A549 (cell line): ENCODE data around the gene EMC8. TPM values are rescaled to one million over a fixed set of nuclear protein-coding genes. Genes with fewer than 3 reads are reported as not detected.

Source experiments
- ATAC-seq, 2 experiments: fragments of 200-7000 bp in 1 of 2; fragments of >200 bp in 1 of 2; cut with Nextera tagmentation in 1 of 2; cut with Tn5 transposase in 1 of 2; 3 replicates each; pipeline versions ENCODE4 v1.8.0 to v1.9.1; 2018 to 2020; ENCODE audit warnings: mild to moderate bottlenecking in 1 of 2, moderate library complexity in 1 of 2
- CTCF ChIA-PET: fragments of 300-600 bp; sonication (Branson Sonifier 250); formaldehyde crosslinking; extraction: SDS; loops from one replicate; lab custom pipeline; 2021; ENCODE audit warnings: antibody characterized with exemption, inconsistent platforms; lab: Yijun Ruan, JAX
- POLR2A ChIA-PET: fragments of 350-600 bp; formaldehyde crosslinking; extraction: SDS; loops from one replicate; lab custom pipeline; 2021; ENCODE audit warnings: antibody characterized with exemption, inconsistent platforms; lab: Yijun Ruan, JAX
- DNase-seq, 2 experiments: peaks; one replicate each; pipeline versions ENCODE4 v3.0.0 to v3.0.0-alpha.2; 2011 to 2016; ENCODE audit warnings: low read depth in 1 of 2, low spot score in 1 of 2
- FAIRE-seq: peaks from 2 replicates; lab custom pipeline; 2011; peaks lifted over from hg19 to GRCh38; lab: Jason Lieb, UNC
- H3K27ac ChIP-seq, 2 experiments: fragments of >200 bp; sonication (Bioruptor Twin); formaldehyde crosslinking; 3 replicates each; pipeline ENCODE4 v1.5.1; 2016 to 2017
- H3K4me1 ChIP-seq: fragments of >200 bp; sonication (Bioruptor Twin); formaldehyde crosslinking; 3 replicates; pipeline ENCODE4 v1.6.1; 2016
- H3K4me2 ChIP-seq: fragments of >200 bp; sonication (Bioruptor Twin); formaldehyde crosslinking; 3 replicates; pipeline ENCODE4 v1.6.1; 2016
- H3K4me3 ChIP-seq: fragments of >200 bp; sonication (Bioruptor Twin); formaldehyde crosslinking; 3 replicates; pipeline ENCODE4 v1.5.1; 2016
- H3K9me3 ChIP-seq: fragments of >200 bp; sonication (Bioruptor Twin); formaldehyde crosslinking; 3 replicates; pipeline ENCODE4 v1.6.1; 2016
- BCL3 ChIP-seq: fragments of >200 bp; sonication (Bioruptor Twin); formaldehyde crosslinking; IDR thresholded peaks from 3 replicates; pipeline ENCODE4 v1.6.1; 2016
- CBX2 ChIP-seq: fragments of 200-600 bp; sonication (generic); IDR thresholded peaks from 2 replicates; pipeline ENCODE4 v1.6.1; 2016; ENCODE audit warnings: low read depth, mild to moderate bottlenecking, borderline replicate concordance
- CBX8 ChIP-seq: fragments of 200-600 bp; sonication (generic); IDR thresholded peaks from 2 replicates; pipeline ENCODE4 v1.6.1; 2016
- CTCF ChIP-seq: fragments of >200 bp; sonication (Bioruptor Twin); formaldehyde crosslinking; IDR thresholded peaks from 3 replicates; pipeline ENCODE4 v1.5.1; 2016
- ELK1 ChIP-seq: fragments of 150-350 bp; IDR thresholded peaks from 2 replicates; pipeline ENCODE4 v1.6.1; 2014; ENCODE audit warnings: low read depth, mild to moderate bottlenecking, low read length
- GATA3 ChIP-seq: IDR thresholded peaks from 2 replicates; pipeline ENCODE4 v1.6.1; 2012; ENCODE audit warnings: borderline replicate concordance
- HOXB13 ChIP-seq: fragments of 250-450 bp; sonication (Bioruptor Pico); IDR thresholded peaks from 2 replicates; pipeline ENCODE4 v1.5.0; 2020; ENCODE audit warnings: low read depth, mild to moderate bottlenecking, moderate library complexity
- HOXB5 ChIP-seq: fragments of 250-450 bp; sonication (Bioruptor Pico); IDR thresholded peaks from 2 replicates; pipeline ENCODE4 v1.5.0; 2020; ENCODE audit warnings: mild to moderate bottlenecking, moderate library complexity
- JUN ChIP-seq, 2 experiments: fragments of >200 bp; sonication (Bioruptor Twin); formaldehyde crosslinking; IDR thresholded peaks; 2 replicates in 1 of 2; 3 replicates in 1 of 2; pipeline ENCODE4 v1.6.1; 2016 to 2017
- JUNB ChIP-seq: fragments of >200 bp; sonication (Bioruptor Twin); formaldehyde crosslinking; IDR thresholded peaks from 2 replicates; pipeline ENCODE4 v1.6.1; 2016
- NFE2L2 ChIP-seq: fragments of 150-350 bp; conservative IDR thresholded peaks from 2 replicates; pipeline ENCODE4 v1.6.1; 2014; ENCODE audit warnings: low read length
- PBX3 ChIP-seq: IDR thresholded peaks from 2 replicates; pipeline ENCODE4 v1.6.1; 2012
- RARB ChIP-seq: fragments of 250-450 bp; sonication (Bioruptor Pico); IDR thresholded peaks from 2 replicates; pipeline ENCODE4 v1.8.0; 2021; ENCODE audit warnings: mild to moderate bottlenecking, moderate library complexity
- RCOR1 ChIP-seq: fragments of 150-350 bp; IDR thresholded peaks from 2 replicates; pipeline ENCODE4 v1.6.1; 2014; ENCODE audit warnings: antibody characterized with exemption, low read length, low read depth
- REST ChIP-seq: fragments of 200-600 bp; sonication (generic); IDR thresholded peaks from 2 replicates; pipeline ENCODE4 v1.6.1; 2016; ENCODE audit warnings: antibody characterized with exemption, mild to moderate bottlenecking, moderate library complexity
- RFX5 ChIP-seq: fragments of 450-650 bp; IDR thresholded peaks from 2 replicates; pipeline ENCODE4 v1.7.1; 2014; ENCODE audit warnings: antibody characterized with exemption, mild to moderate bottlenecking, moderate library complexity
- SREBF2 ChIP-seq: fragments of 450-650 bp; IDR thresholded peaks from 2 replicates; pipeline ENCODE4 v1.6.1; 2014; ENCODE audit warnings: mild to moderate bottlenecking, moderate library complexity
- USF2 ChIP-seq: fragments of 450-650 bp; IDR thresholded peaks from 2 replicates; pipeline ENCODE4 v1.6.1; 2014; ENCODE audit warnings: antibody characterized with exemption
- ZFP36 ChIP-seq: fragments of 450-650 bp; IDR thresholded peaks from 2 replicates; pipeline ENCODE4 v1.6.1; 2014; ENCODE audit warnings: borderline replicate concordance; ENCODE audit not compliant: partially characterized antibody
- ZNF302 ChIP-seq: fragments of 250-450 bp; sonication (Bioruptor Pico); IDR thresholded peaks from 2 replicates; pipeline ENCODE4 v1.9.0; 2021; ENCODE audit warnings: inconsistent platforms, mild to moderate bottlenecking, moderate library complexity
- ZSCAN20 ChIP-seq: fragments of 250-450 bp; sonication (Bioruptor Pico); IDR thresholded peaks from 2 replicates; pipeline ENCODE4 v1.8.0; 2022; ENCODE audit warnings: mild to moderate bottlenecking, moderate library complexity
- WGBS: methylation state at CpG from one replicate; pipeline ENCODE4 v1.1.6; 2017; ENCODE audit errors: missing lambda C conversion rate; 5-methylcytosine and 5-hydroxymethylcytosine counted together
- polyA plus RNA-seq, 4 experiments: library from polyadenylated mRNA; depleted of rRNA in 3 of 4; stranded (reverse); fragments of >200 nt; fragmentation: RNase III in 1 of 4; extraction: RNeasy Plus Mini Kit Qiagen cat#74134 plus additional on column Dnase treatment in 1 of 4; gene quantifications; 2 replicates in 3 of 4; 3 replicates in 1 of 4; pipeline ENCODE4 v1.2.3, GENCODE V29; 2011 to 2017

The EMC8 gene
- polyA plus RNA-seq, 2 of the 4 experiments (the other 2 are of a cell fraction): 43.0 to 53.2 TPM

GRCh38 chr16:85805442-85806045, 6.2 kb upstream of the EMC8 start:
- ATAC-seq (no peak), DNase-seq (no peak), FAIRE-seq (no peak)
- Histone ChIP-seq H3K4me3 (no peak overlapping the region), H3K27ac (no peak overlapping the region), H3K4me1 (peaks cover 7% of the 10 kb centered on the region), H3K9me3 (no peaks in the 10 kb centered on the region), H3K4me2 (no peak overlapping the region)
- ChIA-PET POLR2A (no interaction called here), CTCF (interaction anchor here (1.3 to 2.6 kb wide), 2 partner anchors 14 to 16 kb away, joined by 3 to 9 read pairs; no protein-coding TSS in a partner anchor)
- TF ChIP-seq CTCF: no peak
- TF ChIP-seq HOXB5 (CRISPR knock-in tag): no peak
- no peak for TF ChIP-seq GATA3
- no peak for TF ChIP-seq CBX8
- no peak for TF ChIP-seq JUNB
- TF ChIP-seq ZNF302 (CRISPR knock-in tag): no peak
- no peak for TF ChIP-seq CBX2
- TF ChIP-seq BCL3: no peak
- TF ChIP-seq SREBF2: no peak
- no peak for TF ChIP-seq USF2
- no peak for TF ChIP-seq NFE2L2
- TF ChIP-seq RCOR1: no peak
- TF ChIP-seq REST: no peak
- WGBS: 83% methylated on average over 17 of the region's 18 CpGs

- TF ChIP-seq RFX5: no peak
- TF ChIP-seq RARB (CRISPR knock-in tag): no peak
- TF ChIP-seq JUN (IDR thresholded peaks at IDR 0.05): no peak
- no peak for TF ChIP-seq HOXB5 (CRISPR knock-in tag)
- no peak for TF ChIP-seq HOXB13
- TF ChIP-seq PBX3: no peak
- no peak for TF ChIP-seq ZFP36
- no peak for TF ChIP-seq ZSCAN20 (CRISPR knock-in tag)
- TF ChIP-seq ELK1: no peak
- ATAC-seq (no peak), DNase-seq (no peak), FAIRE-seq (no peak)
- Histone ChIP-seq H3K27ac (no peak overlapping the region), H3K9me3 (no peaks in the 10 kb centered on the region), H3K4me1 (peaks cover 8% of the 10 kb centered on the region), H3K4me3 (no peak overlapping the region), H3K4me2 (no peak overlapping the region)
- POLR2A ChIA-PET: no interaction called here
- WGBS: 82% methylated on average over 13 of the region's 14 CpGs
- CTCF ChIA-PET: interaction anchor here (0.9 to 2.1 kb wide), 2 partner anchors 18 to 213 kb away, joined by 3 to 19 read pairs; no protein-coding TSS in a partner anchor
These were observed 4.2 kb upstream of the EMC8 start for GRCh38 chr16:85803570-85803969.
